Urothelium cell line (cell line): ENCODE data around the gene HOXA11.

Experiments
- DNase-seq: peaks from one replicate; pipeline ENCODE4 v3.0.0; 2011; ENCODE audit warnings: low spot score, mixed read lengths
- FAIRE-seq: peaks from 2 replicates; lab custom pipeline; 2011; peaks lifted over from hg19 to GRCh38; lab: Jason Lieb, UNC

Gene HOXA11

GRCh38 chr7:27160145-27160545 lies 24.9 kb downstream of the HOXA11 start:
- no peak for DNase-seq

GRCh38 chr7:27159266-27160144 lies 25.5 kb downstream of the HOXA11 start:
- DNase-seq (no peak), FAIRE-seq (no peak)

More at GRCh38 chr7:27160145-27160545, 24.9 kb downstream of the HOXA11 start:
- FAIRE-seq: no peak

- no peak for FAIRE-seq
- no peak for DNase-seq
Measured at GRCh38 chr7:27158436-27159265, 26.4 kb downstream of the HOXA11 start.

GRCh38 chr7:27157702-27158431 lies 27.2 kb downstream of the HOXA11 start:
- FAIRE-seq (peak; percentile 53), DNase-seq (no peak)

- no peak for DNase-seq
- FAIRE-seq: peak; percentile 75
Measured at GRCh38 chr7:27156916-27157701, 27.9 kb downstream of the HOXA11 start.

GRCh38 chr7:27156508-27156898 lies 28.5 kb downstream of the HOXA11 start, which contains the start of gene HOXA7:
HOXA7 (minus strand) TSS chr7:27156675; CDS start chr7:27156545, 130 bp downstream.
- DNase-seq (peak; percentile 80), FAIRE-seq (no peak)

GRCh38 chr7:27155816-27156507 lies 29.1 kb downstream of the HOXA11 start:
- DNase-seq (no peak), FAIRE-seq (peak; percentile 95)

- DNase-seq: no peak
- no peak for FAIRE-seq
Measured at GRCh38 chr7:27154901-27155815, 29.9 kb downstream of the HOXA11 start.

- no peak for DNase-seq
- no peak for FAIRE-seq
Measured at GRCh38 chr7:27154369-27154768, 30.7 kb downstream of the HOXA11 start.

GRCh38 chr7:27153526-27153925 lies 31.5 kb downstream of the HOXA11 start:
- no peak for DNase-seq

GRCh38 chr7:27152816-27153442 lies 32.1 kb downstream of the HOXA11 start:
- DNase-seq (no peak), FAIRE-seq (no peak)

More at GRCh38 chr7:27153526-27153925, 31.5 kb downstream of the HOXA11 start:
- FAIRE-seq: no peak

GRCh38 chr7:27151931-27152815 lies 32.9 kb downstream of the HOXA11 start, which contains the start of gene HOXA3:
HOXA3 (minus strand) TSS chr7:27152583; CDS start chr7:27110640, 41,943 bp downstream.
- no peak for DNase-seq
- no peak for FAIRE-seq

- DNase-seq: no peak
- no peak for FAIRE-seq
Measured at GRCh38 chr7:27151341-27151930, 33.6 kb downstream of the HOXA11 start.

GRCh38 chr7:27150568-27151340 lies 34.3 kb downstream of the HOXA11 start:
- peak; percentile 97 for FAIRE-seq

GRCh38 chr7:27149842-27150567 lies 35.0 kb downstream of the HOXA11 start:
- DNase-seq: no peak
- FAIRE-seq: no peak

More at GRCh38 chr7:27150568-27151340, 34.3 kb downstream of the HOXA11 start:
- DNase-seq: peak; percentile 92
